Chondrocyte (in vitro differentiated cells): ENCODE results near the gene MFN2. TPM values are rescaled to one million over a fixed set of nuclear protein-coding genes. Genes with fewer than 3 reads are reported as not detected.

ENCODE experiments used
- DNase-seq: peaks from one replicate; pipeline ENCODE4 v3.0.0; 2021; ENCODE audit warnings: mixed read lengths, low spot score
- H3K27ac Mint-ChIP-seq: one replicate; pipeline ENCODE4 v1.8.0; 2021; ENCODE audit warnings: mild to moderate bottlenecking, moderate library complexity, mixed read lengths; ENCODE audit not compliant: unreplicated experiment
- H3K27me3 Mint-ChIP-seq: 2 replicates; pipeline ENCODE4 v1.8.0; 2021; ENCODE audit warnings: low read depth, mixed read lengths
- H3K36me3 Mint-ChIP-seq: 2 replicates; pipeline ENCODE4 v1.8.0; 2021; ENCODE audit warnings: low read depth, mixed read lengths
- H3K4me1 Mint-ChIP-seq: 2 replicates; pipeline ENCODE4 v1.8.0; 2021; ENCODE audit warnings: low read depth, mild to moderate bottlenecking, mixed read lengths
- H3K4me3 Mint-ChIP-seq: one replicate; pipeline ENCODE4 v1.8.0; 2021; ENCODE audit warnings: mild to moderate bottlenecking, moderate library complexity, mixed read lengths; ENCODE audit not compliant: unreplicated experiment
- H3K9me3 Mint-ChIP-seq: 2 replicates; pipeline ENCODE4 v1.8.0; 2021; ENCODE audit warnings: low read depth, mixed read lengths
- CTCF ChIP-seq: fragments of 200-600 bp; sonication (generic); IDR thresholded peaks from 2 replicates; pipeline ENCODE4 v1.5.0; 2021; ENCODE audit warnings: antibody characterized with exemption, mild to moderate bottlenecking, moderate library complexity
- total RNA-seq: library from RNA; stranded (reverse); gene quantifications from 3 replicates; pipeline ENCODE4 v1.2.1, GENCODE V29; 2021

Gene MFN2
- total RNA-seq, 1 donor from 2014 or later, result 56.6 TPM

- peaks cover 9% of the 10 kb centered on the region for H3K27me3 Mint-ChIP-seq
- H3K4me3 Mint-ChIP-seq, result no peak overlapping the region
- no peak for DNase-seq
- peaks cover 13% of the 10 kb centered on the region for H3K4me1 Mint-ChIP-seq
- H3K36me3 Mint-ChIP-seq, result peaks cover 4% of the 10 kb centered on the region
- no peak for TF ChIP-seq CTCF
- no peak overlapping the region for H3K27ac Mint-ChIP-seq
- H3K9me3 Mint-ChIP-seq, result no peaks in the 10 kb centered on the region
Observed at GRCh38 chr1:12056331-12056841, 76.1 kb downstream of the MFN2 start.

- H3K27me3 Mint-ChIP-seq, result peaks cover 14% of the 10 kb centered on the region
- H3K4me3 Mint-ChIP-seq, result no peak overlapping the region
- peaks cover 5% of the 10 kb centered on the region for H3K4me1 Mint-ChIP-seq
- TF ChIP-seq CTCF, result no peak
- H3K36me3 Mint-ChIP-seq, result peaks cover 4% of the 10 kb centered on the region
- H3K27ac Mint-ChIP-seq, result no peak overlapping the region
- no peak for DNase-seq
- H3K9me3 Mint-ChIP-seq, result no peaks in the 10 kb centered on the region
Observed at GRCh38 chr1:12057382-12057781, 77.1 kb downstream of the MFN2 start.

- H3K36me3 Mint-ChIP-seq, result peaks cover 4% of the 10 kb centered on the region
- DNase-seq, result no peak
- peaks cover 19% of the 10 kb centered on the region for H3K27me3 Mint-ChIP-seq
- no peak for TF ChIP-seq CTCF
- H3K27ac Mint-ChIP-seq, result no peak overlapping the region
- H3K4me3 Mint-ChIP-seq, result no peak overlapping the region
- no peaks in the 10 kb centered on the region for H3K9me3 Mint-ChIP-seq
- H3K4me1 Mint-ChIP-seq, result peaks cover 4% of the 10 kb centered on the region
Observed at GRCh38 chr1:12057940-12058687, 77.9 kb downstream of the MFN2 start.

- TF ChIP-seq CTCF, result no peak
- Mint-ChIP-seq H3K27ac (no peak overlapping the region), H3K9me3 (no peaks in the 10 kb centered on the region), H3K4me3 (no peak overlapping the region), H3K4me1 (peaks cover 5% of the 10 kb centered on the region), H3K27me3 (peaks cover 26% of the 10 kb centered on the region), H3K36me3 (peaks cover 4% of the 10 kb centered on the region)
- no peak for DNase-seq
Observed at GRCh38 chr1:12059226-12059625, 79.0 kb downstream of the MFN2 start.

- DNase-seq, result no peak
- H3K27me3 Mint-ChIP-seq, result peaks cover 32% of the 10 kb centered on the region
- peaks cover 5% of the 10 kb centered on the region for H3K4me1 Mint-ChIP-seq
- H3K36me3 Mint-ChIP-seq, result peaks cover 4% of the 10 kb centered on the region
- H3K27ac Mint-ChIP-seq, result no peak overlapping the region
- H3K9me3 Mint-ChIP-seq, result no peaks in the 10 kb centered on the region
- H3K4me3 Mint-ChIP-seq, result no peak overlapping the region
- no peak for TF ChIP-seq CTCF
Observed at GRCh38 chr1:12059722-12060464, 79.6 kb downstream of the MFN2 start.
